SK-N-SH treated with all-trans-retinoic acid at 6 μM for 48 hours (cell line): ENCODE measurements around the gene LIPH.

Experiments
- ARNTL ChIP-seq: fragments of 450-650 bp; formaldehyde crosslinking; IDR thresholded peaks from 2 replicates; pipeline ENCODE4 v1.5.0; 2020; ENCODE audit warnings: low read depth, mild to moderate bottlenecking, moderate library complexity, borderline replicate concordance
- CSDC2 ChIP-seq: fragments of 250-450 bp; sonication (Bioruptor Pico); IDR thresholded peaks from 2 replicates; pipeline ENCODE4 v1.5.0; 2020; ENCODE audit warnings: mild to moderate bottlenecking, moderate library complexity
- CSRNP3 ChIP-seq: fragments of 250-450 bp; sonication (Bioruptor Pico); IDR thresholded peaks from 2 replicates; pipeline ENCODE4 v1.5.1; 2021; ENCODE audit warnings: mild to moderate bottlenecking, moderate library complexity
- ESRRG ChIP-seq: fragments of 250-450 bp; sonication (Bioruptor Pico); IDR thresholded peaks from 2 replicates; pipeline ENCODE4 v1.6.1; 2021; ENCODE audit warnings: mild to moderate bottlenecking
- GLIS3 ChIP-seq: fragments of 250-450 bp; sonication (Bioruptor Pico); IDR thresholded peaks from 2 replicates; pipeline ENCODE4 v1.5.0; 2020; ENCODE audit warnings: mild to moderate bottlenecking, moderate library complexity
- POU6F1 ChIP-seq: fragments of 250-450 bp; sonication (Bioruptor Pico); IDR thresholded peaks from 2 replicates; pipeline ENCODE4 v1.8.0; 2021; ENCODE audit warnings: low read depth, mild to moderate bottlenecking, moderate library complexity, borderline replicate concordance
- RARB ChIP-seq: fragments of 250-450 bp; sonication (Bioruptor Pico); IDR thresholded peaks from 2 replicates; pipeline ENCODE4 v1.8.0; 2021; ENCODE audit warnings: mild to moderate bottlenecking, moderate library complexity
- TCF4 ChIP-seq: fragments of 250-450 bp; sonication (Bioruptor Pico); IDR thresholded peaks from 2 replicates; pipeline ENCODE4 v1.8.0; 2021; ENCODE audit warnings: mild to moderate bottlenecking, moderate library complexity, borderline replicate concordance
- ZFP30 ChIP-seq: fragments of 450-650 bp; formaldehyde crosslinking; IDR thresholded peaks from 2 replicates; pipeline ENCODE4 v1.5.0; 2022; ENCODE audit warnings: mild to moderate bottlenecking, moderate library complexity
- TF ChIP-seq, protein P1 (sequence below): fragments of 250-450 bp; sonication (Bioruptor Pico); IDR thresholded peaks from 2 replicates; pipeline ENCODE4 v1.5.0; 2020; ENCODE audit warnings: mild to moderate bottlenecking, moderate library complexity
- TF ChIP-seq, protein P2 (sequence below): fragments of 250-450 bp; sonication (Bioruptor Pico); IDR thresholded peaks from 2 replicates; pipeline ENCODE4 v1.5.1; 2020; ENCODE audit warnings: low read depth, mild to moderate bottlenecking, moderate library complexity

DNA sequence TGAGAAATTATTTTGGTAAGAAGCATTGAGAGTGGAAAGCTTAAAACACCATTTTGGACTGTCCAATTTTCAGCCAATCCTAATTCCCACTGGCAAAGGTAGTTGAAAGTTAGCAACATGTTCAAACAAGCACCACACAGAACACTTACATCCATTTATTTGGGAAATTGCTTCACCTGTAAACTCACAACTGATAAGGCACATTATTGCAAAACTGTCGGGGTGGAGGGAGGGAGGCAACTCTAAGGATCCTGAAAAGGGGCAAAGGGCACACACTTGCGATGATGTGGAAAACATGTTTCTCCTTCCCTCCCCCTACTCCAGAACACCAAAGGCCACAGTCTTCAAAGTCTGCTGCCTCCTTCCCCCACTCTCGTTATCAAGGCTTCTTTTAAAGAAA is 62.9 kb downstream of the LIPH start:
- TF ChIP-seq ESRRG = no peak
- TF ChIP-seq, protein P1, sequence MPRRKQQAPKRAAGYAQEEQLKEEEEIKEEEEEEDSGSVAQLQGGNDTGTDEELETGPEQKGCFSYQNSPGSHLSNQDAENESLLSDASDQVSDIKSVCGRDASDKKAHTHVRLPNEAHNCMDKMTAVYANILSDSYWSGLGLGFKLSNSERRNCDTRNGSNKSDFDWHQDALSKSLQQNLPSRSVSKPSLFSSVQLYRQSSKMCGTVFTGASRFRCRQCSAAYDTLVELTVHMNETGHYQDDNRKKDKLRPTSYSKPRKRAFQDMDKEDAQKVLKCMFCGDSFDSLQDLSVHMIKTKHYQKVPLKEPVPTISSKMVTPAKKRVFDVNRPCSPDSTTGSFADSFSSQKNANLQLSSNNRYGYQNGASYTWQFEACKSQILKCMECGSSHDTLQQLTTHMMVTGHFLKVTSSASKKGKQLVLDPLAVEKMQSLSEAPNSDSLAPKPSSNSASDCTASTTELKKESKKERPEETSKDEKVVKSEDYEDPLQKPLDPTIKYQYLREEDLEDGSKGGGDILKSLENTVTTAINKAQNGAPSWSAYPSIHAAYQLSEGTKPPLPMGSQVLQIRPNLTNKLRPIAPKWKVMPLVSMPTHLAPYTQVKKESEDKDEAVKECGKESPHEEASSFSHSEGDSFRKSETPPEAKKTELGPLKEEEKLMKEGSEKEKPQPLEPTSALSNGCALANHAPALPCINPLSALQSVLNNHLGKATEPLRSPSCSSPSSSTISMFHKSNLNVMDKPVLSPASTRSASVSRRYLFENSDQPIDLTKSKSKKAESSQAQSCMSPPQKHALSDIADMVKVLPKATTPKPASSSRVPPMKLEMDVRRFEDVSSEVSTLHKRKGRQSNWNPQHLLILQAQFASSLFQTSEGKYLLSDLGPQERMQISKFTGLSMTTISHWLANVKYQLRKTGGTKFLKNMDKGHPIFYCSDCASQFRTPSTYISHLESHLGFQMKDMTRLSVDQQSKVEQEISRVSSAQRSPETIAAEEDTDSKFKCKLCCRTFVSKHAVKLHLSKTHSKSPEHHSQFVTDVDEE (CRISPR knock-in tag) = no peak
- no peak for TF ChIP-seq RARB
- no peak for TF ChIP-seq CSDC2 (CRISPR knock-in tag)
- no peak for TF ChIP-seq TCF4
- no peak for TF ChIP-seq CSRNP3 (CRISPR knock-in tag)
- no peak for TF ChIP-seq ZFP30 (CRISPR knock-in tag)
- no peak for TF ChIP-seq GLIS3 (CRISPR knock-in tag)
- no peak for TF ChIP-seq ARNTL (CRISPR knock-in tag)
- TF ChIP-seq, protein P2, sequence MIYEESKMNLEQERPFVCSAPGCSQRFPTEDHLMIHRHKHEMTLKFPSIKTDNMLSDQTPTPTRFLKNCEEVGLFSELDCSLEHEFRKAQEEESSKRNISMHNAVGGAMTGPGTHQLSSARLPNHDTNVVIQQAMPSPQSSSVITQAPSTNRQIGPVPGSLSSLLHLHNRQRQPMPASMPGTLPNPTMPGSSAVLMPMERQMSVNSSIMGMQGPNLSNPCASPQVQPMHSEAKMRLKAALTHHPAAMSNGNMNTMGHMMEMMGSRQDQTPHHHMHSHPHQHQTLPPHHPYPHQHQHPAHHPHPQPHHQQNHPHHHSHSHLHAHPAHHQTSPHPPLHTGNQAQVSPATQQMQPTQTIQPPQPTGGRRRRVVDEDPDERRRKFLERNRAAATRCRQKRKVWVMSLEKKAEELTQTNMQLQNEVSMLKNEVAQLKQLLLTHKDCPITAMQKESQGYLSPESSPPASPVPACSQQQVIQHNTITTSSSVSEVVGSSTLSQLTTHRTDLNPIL (CRISPR knock-in tag) = no peak
- TF ChIP-seq POU6F1 = no peak
